Choroid plexus epithelial cell (primary cell): ENCODE data around the gene MICAL3.

Experiments
- DNase-seq: peaks from one replicate; pipeline ENCODE4 v3.0.0-alpha.2; 2010; ENCODE audit warnings: low read depth
- H3K4me3 ChIP-seq: 2 replicates; pipeline ENCODE4 v1.5.1; 2011; ENCODE audit warnings: low read depth, mild to moderate bottlenecking, control low read depth, low read length, moderate library complexity
- TF ChIP-seq, protein P1 (sequence below): conservative IDR thresholded peaks from 2 replicates; pipeline ENCODE4 v1.5.1; 2011; ENCODE audit warnings: low read depth, mild to moderate bottlenecking, control low read depth, inconsistent platforms, low read length, moderate library complexity

MICAL3 gene

DNA sequence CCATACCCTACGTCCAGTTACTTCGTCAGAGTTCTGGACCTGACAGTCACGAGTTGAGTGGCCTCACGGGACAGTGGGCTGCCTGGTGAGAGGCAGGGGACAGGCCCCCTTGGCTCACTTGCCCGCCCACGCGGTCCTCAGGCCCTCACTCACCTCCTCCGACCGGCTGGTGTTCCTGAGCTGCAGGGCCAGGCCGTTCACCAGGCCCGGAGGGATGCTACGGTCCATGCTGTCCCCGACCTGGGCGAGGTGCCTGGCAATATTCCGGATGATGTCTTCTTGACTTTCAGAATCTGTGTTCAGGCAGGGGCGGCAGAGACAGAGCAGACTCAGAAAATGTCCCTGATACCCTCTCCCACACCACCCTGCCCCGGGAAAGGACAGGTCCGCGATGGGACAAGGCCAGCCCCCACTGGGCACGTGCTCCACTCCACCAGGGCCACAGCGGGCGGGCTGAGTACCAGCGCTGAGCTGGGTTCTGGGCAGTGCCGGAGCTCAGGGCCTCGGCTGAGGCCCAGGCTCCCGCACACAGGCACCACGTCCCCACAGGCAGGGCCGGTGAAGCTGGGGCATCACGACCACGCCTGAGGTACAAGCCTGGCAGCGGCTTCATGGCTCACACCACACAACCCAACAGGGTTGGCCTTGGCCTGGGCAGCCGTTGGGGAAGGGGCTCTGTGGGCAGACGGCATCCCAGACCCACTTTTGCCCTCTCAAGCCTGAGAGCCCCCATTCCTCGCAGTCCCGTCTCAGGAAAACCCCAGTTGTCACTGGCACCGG lies 285.0 kb downstream of the MICAL3 start:
- H3K4me3 ChIP-seq: no peak overlapping the region
- TF ChIP-seq, protein P1, sequence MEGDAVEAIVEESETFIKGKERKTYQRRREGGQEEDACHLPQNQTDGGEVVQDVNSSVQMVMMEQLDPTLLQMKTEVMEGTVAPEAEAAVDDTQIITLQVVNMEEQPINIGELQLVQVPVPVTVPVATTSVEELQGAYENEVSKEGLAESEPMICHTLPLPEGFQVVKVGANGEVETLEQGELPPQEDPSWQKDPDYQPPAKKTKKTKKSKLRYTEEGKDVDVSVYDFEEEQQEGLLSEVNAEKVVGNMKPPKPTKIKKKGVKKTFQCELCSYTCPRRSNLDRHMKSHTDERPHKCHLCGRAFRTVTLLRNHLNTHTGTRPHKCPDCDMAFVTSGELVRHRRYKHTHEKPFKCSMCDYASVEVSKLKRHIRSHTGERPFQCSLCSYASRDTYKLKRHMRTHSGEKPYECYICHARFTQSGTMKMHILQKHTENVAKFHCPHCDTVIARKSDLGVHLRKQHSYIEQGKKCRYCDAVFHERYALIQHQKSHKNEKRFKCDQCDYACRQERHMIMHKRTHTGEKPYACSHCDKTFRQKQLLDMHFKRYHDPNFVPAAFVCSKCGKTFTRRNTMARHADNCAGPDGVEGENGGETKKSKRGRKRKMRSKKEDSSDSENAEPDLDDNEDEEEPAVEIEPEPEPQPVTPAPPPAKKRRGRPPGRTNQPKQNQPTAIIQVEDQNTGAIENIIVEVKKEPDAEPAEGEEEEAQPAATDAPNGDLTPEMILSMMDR: no peak
- DNase-seq: no peak

DNA sequence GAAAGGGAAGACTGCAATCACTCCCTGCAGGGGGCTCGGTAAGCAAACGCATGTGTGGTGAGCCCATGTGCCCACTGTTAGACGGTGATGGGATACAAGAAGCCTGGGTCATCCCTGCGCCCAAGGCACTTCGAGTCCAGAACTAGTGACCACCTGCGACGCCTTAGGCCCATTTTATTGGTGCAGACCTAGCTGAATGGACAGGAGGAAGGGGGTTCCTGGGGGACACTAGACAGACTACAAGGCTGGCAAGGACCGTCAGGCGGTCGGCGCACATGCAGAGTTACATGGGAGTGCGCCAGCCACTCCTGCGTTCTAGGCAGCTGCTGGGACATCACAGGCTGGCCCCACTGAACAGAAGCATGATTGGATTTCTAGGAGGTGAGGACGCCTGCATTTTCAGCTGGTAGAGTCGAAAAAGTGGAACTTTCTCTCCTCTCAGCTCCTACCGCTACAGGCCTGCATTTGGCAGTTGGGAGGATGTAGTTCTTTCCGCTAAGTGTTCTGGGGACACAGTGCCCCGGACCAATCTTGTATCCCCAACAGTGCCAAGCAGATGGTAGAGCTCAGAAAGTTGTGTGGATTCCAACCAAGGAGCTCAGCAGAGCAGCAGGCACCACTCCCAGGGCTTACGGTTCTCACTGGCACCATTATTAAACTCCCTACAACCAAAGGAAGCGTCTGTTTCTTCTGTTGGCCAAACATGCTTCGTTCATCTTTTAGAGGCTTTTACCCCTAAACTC lies 285.8 kb downstream of the MICAL3 start:
- no peak for DNase-seq
- TF ChIP-seq, protein P1: no peak
- H3K4me3 ChIP-seq: no peak overlapping the region
